Measurements from ENCODE around the gene DHRS3. TPM values are rescaled to one million over a fixed set of nuclear protein-coding genes. Genes with fewer than 3 reads are reported as not detected.

DHRS3 gene
- total RNA-seq, 4 donors from 2014 or later = 175 to 342 (median 227) TPM

DNA sequence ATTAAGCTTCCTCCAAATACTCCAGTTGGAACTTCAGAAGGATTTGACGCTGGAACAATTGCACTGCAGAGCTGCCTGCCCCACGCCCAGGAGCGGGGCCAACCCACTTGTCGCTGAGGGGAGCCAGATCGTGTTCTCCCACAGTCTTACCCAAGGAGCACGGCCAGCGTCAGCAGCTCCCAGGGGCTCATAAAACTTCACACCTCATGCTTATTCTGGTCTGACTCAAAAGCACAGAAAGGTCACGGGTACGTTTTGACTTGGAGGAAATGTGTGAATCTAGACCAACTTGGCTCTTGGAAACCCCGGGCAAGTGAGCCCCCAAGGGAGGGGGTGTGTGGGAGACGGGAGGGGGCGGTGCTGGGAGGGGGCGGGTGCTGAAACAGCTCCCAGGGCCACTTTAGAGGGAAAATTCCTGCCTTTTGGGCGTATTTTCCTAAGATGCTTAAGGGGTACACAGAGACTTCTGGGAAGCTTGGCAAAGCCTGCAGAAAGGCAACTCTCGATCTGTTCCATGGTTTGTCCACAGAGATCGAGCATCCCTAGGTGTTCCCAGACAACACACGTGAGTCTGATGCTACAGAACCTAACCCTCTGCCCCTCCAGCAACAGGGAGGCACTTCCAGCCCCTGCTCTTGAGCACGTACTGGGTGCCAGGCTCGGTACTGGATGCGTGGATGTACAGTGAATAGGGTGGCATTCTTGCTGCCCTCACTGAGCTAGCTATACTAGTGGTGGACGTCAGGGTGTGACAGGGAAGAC is 98.9 kb downstream of the DHRS3 start:
- peak; percentile 82 for ATAC-seq (ENCODE audit: low FRiP score)
- TF ChIP-seq CTCF (IDR thresholded peaks at IDR 0.05) = no peak

More for the DNA sequence above, 98.9 kb downstream of the DHRS3 start:
- no peak for DNase-seq (ENCODE audit: low spot score)

Small RNA genes lying within 50 kb of the gene (small RNA-seq; reads per million reads assigned to genes)
- gene MIR6730 (not detected), gene RNU6ATAC18P (not detected)

Other genes starting within 250 kb of the DHRS3 start
- under 1 TPM in 1 of 4 donors, not detected in 3; 0.28 TPM for gene AADACL4, start 25.9 kb upstream of the DHRS3 start, total RNA-seq
- gene AADACL3, start 97.9 kb upstream of the DHRS3 start, total RNA-seq = under 1 TPM in 1 of 4 donors, not detected in 3; 0.31 TPM
- not detected for gene CFAP107, start 128.0 kb upstream of the DHRS3 start, total RNA-seq
- not detected for gene PRAMEF12, start 155.5 kb upstream of the DHRS3 start, total RNA-seq
- gene PRAMEF1, start 173.2 kb upstream of the DHRS3 start, total RNA-seq = not detected
- gene PRAMEF11, start 213.2 kb upstream of the DHRS3 start, total RNA-seq = not detected
- not detected for gene HNRNPCL1, start 230.5 kb upstream of the DHRS3 start, total RNA-seq
- gene PRAMEF2, start 238.9 kb upstream of the DHRS3 start, total RNA-seq = not detected